ENCODE measurements around the gene LUZP1.
A peak's percentile ranks its signal among the peaks of the same experiment; 100 is the strongest.

Gene LUZP1

GRCh38 chr1:23185381-23185780 lies 16.7 kb upstream of the LUZP1 start:
- TF ChIP-seq TAF1 (IDR thresholded peaks at IDR 0.05; ENCODE audit: low read depth), result no peak
- no peak for TF ChIP-seq FOXM1 (IDR thresholded peaks at IDR 0.05; ENCODE audit: borderline replicate concordance, low read depth)
- TF ChIP-seq REST (IDR thresholded peaks at IDR 0.05; ENCODE audit: low read depth), result no peak
- no peak for TF ChIP-seq MAX (IDR thresholded peaks at IDR 0.05)
- no peak for TF ChIP-seq CEBPB (IDR thresholded peaks at IDR 0.05)
- no peak for TF ChIP-seq YY1 (IDR thresholded peaks at IDR 0.05; ENCODE audit: low read depth)
- TF ChIP-seq EP300 (IDR thresholded peaks at IDR 0.05; ENCODE audit: borderline replicate concordance), result no peak
- no peak for TF ChIP-seq CREB1 (IDR thresholded peaks at IDR 0.05; ENCODE audit: low read depth)
- no peak for TF ChIP-seq NFIC (IDR thresholded peaks at IDR 0.05)
- TF ChIP-seq USF1 (IDR thresholded peaks at IDR 0.05), result no peak

- TF ChIP-seq RAD21 (IDR thresholded peaks at IDR 0.05; ENCODE audit: low read depth), result peak; percentile 96
- no peak for TF ChIP-seq ZBTB7A (IDR thresholded peaks at IDR 0.05; ENCODE audit: low read depth)
- no peak for TF ChIP-seq YY1 (IDR thresholded peaks at IDR 0.05; ENCODE audit: low read depth)
Measured at GRCh38 chr1:23184212-23184934, 15.7 kb upstream of the LUZP1 start.

GRCh38 chr1:23179862-23180261 lies 11.2 kb upstream of the LUZP1 start:
- TF ChIP-seq NFIC (IDR thresholded peaks at IDR 0.05) (no peak), TAF1 (IDR thresholded peaks at IDR 0.05; ENCODE audit: low read depth) (no peak), MAX (IDR thresholded peaks at IDR 0.05) (no peak), USF1 (IDR thresholded peaks at IDR 0.05) (no peak), YY1 (IDR thresholded peaks at IDR 0.05; ENCODE audit: low read depth) (no peak), CREB1 (IDR thresholded peaks at IDR 0.05; ENCODE audit: low read depth) (no peak), CEBPB (IDR thresholded peaks at IDR 0.05) (no peak), EP300 (IDR thresholded peaks at IDR 0.05; ENCODE audit: borderline replicate concordance) (no peak), ZBTB7A (IDR thresholded peaks at IDR 0.05; ENCODE audit: low read depth) (no peak), FOXM1 (IDR thresholded peaks at IDR 0.05; ENCODE audit: borderline replicate concordance, low read depth) (no peak), EGR1 (IDR thresholded peaks at IDR 0.05) (no peak), REST (IDR thresholded peaks at IDR 0.05; ENCODE audit: low read depth) (no peak), TCF12 (IDR thresholded peaks at IDR 0.05; ENCODE audit: low read depth) (no peak)

DNA sequence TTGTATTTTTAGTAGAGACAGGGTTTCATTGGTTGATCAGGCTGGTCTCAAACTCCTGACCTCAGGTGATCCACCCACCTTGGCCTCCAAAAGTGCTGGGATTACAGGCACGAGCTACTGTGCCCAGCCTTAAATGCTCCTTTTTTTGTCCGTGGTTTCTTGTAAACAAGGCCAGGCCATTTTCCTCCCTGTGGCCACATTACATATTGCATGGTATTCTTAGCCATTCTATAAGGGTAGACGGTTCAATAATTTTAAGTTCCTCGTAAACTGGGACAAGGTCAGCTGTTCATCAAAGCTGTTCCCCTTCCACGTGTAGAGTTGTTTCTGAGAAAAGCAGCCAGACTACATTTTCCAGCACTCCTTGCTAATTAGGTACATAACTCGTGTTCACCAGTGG lies 10.3 kb upstream of the LUZP1 start:
- TF ChIP-seq TCF12 (IDR thresholded peaks at IDR 0.05; ENCODE audit: low read depth), result no peak
- TF ChIP-seq FOXM1 (IDR thresholded peaks at IDR 0.05; ENCODE audit: borderline replicate concordance, low read depth), result no peak
- TF ChIP-seq MAX (IDR thresholded peaks at IDR 0.05), result no peak
- TF ChIP-seq NFIC (IDR thresholded peaks at IDR 0.05), result no peak
- no peak for TF ChIP-seq TAF1 (IDR thresholded peaks at IDR 0.05; ENCODE audit: low read depth)
- TF ChIP-seq EP300 (IDR thresholded peaks at IDR 0.05; ENCODE audit: borderline replicate concordance), result no peak
- no peak for TF ChIP-seq CREB1 (IDR thresholded peaks at IDR 0.05; ENCODE audit: low read depth)
- TF ChIP-seq ZBTB7A (IDR thresholded peaks at IDR 0.05; ENCODE audit: low read depth), result no peak
- no peak for TF ChIP-seq USF1 (IDR thresholded peaks at IDR 0.05)
- no peak for TF ChIP-seq CEBPB (IDR thresholded peaks at IDR 0.05)
- TF ChIP-seq RAD21 (IDR thresholded peaks at IDR 0.05; ENCODE audit: low read depth), result no peak
- no peak for TF ChIP-seq YY1 (IDR thresholded peaks at IDR 0.05; ENCODE audit: low read depth)
- no peak for TF ChIP-seq REST (IDR thresholded peaks at IDR 0.05; ENCODE audit: low read depth)
- TF ChIP-seq TEAD4 (IDR thresholded peaks at IDR 0.05), result no peak
